Measurements from ENCODE around the gene EVI5L. TPM values are rescaled to one million over a fixed set of nuclear protein-coding genes. Genes with fewer than 3 reads are reported as not detected.
"Not testable (repeated sequence)": the region's sequence is repeated elsewhere in the genome, so short reads cannot be mapped to it uniquely, and the experiment has no call there.

EVI5L gene
- total RNA-seq, 2 experiments from 2014 or later = 8.0 to 9.3 TPM

DNA sequence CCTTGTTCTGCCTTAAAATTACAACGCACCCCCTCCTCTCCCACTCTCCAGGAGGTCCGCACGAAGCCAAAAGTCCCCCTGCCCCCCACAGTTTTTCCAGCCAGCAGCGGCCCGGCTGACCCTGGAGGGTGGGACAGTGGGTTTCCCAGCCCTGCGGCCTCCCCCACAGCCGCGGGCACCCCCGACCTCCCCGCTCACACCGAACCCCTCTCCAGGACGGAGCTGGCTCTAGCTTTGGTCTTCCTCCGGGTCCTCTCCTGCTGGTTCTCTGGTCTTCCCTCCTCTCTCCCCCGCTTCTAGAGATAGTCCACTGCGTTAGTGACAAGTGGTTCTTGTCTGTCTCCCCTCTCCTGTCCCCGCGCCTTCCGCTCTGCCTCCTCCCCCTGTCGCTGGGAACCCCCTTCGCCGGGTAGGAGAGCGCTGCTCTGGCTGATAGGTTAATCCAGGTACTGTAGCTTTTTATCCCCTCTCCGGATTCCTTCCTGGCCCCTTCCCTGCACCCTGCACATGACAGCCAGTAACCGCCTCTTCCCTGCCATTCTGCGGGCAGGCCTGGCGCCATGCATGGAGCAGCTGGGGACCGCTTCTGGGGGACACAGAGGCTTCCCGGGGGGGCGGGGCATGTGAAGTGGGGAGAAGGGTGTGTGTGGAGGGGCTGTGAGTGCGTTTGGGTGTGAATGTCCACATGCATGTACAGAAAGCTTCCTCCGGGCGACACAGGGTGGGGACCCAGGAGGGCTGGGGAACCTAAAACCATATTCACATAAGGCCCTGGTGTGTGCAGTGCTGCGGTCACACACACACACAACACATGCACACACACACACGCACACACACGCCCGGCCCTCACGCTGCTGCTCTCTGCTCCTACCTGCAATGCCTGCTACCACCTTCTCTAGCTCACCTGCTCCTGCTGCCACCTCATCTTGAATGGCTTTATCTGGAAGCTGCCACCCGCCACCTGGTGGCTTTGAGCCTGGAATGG lies 27.0 kb downstream of the EVI5L start:
- ATAC-seq (no peak), DNase-seq (no peak)
- POLR2A ChIA-PET = interaction anchor here (0.7 kb wide), 1 partner anchor 87 kb away, joined by 3 read pairs; no protein-coding TSS in a partner anchor
- Mint-ChIP-seq H3K36me3 (ENCODE audit: low read depth) (no peaks in the 10 kb centered on the region), H3K9me3 (ENCODE audit: insufficient read depth) (no peaks in the 10 kb centered on the region), H3K4me1 (ENCODE audit: low read depth) (peaks cover 2% of the 10 kb centered on the region), H3K27me3 (ENCODE audit: low read depth) (peaks cover 13% of the 10 kb centered on the region), H3K27ac (no peak overlapping the region), H3K4me3 (no peak overlapping the region)
- CTCF ChIA-PET = interaction anchor here (2.9 kb wide), 1 partner anchor 12 kb away, joined by 19 read pairs; no protein-coding TSS in a partner anchor

DNA sequence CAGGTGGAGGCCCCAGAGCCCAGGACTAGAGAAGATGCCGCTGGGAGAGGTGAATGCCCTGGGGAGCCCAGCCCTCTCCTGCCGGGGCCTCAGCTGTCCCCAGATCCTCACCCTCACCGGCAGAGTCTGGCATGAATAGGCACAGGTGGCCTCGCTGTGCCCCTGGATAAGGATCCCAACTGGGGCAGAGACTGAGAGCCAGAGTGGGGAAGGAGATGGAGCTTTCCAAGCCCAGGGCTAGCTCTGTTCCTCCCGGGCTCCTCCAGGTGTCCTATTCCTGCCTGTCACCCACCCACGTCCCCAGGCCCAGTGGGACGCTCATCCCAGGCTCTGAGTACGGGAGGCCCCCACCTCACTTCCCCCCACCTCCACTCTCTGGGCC lies 27.7 kb downstream of the EVI5L start:
- no peak for ATAC-seq
- Mint-ChIP-seq H3K27ac (no peak overlapping the region), H3K4me1 (ENCODE audit: low read depth) (peaks cover 3% of the 10 kb centered on the region), H3K27me3 (ENCODE audit: low read depth) (peaks cover 13% of the 10 kb centered on the region), H3K4me3 (no peak overlapping the region), H3K36me3 (ENCODE audit: low read depth) (no peaks in the 10 kb centered on the region), H3K9me3 (ENCODE audit: insufficient read depth) (no peaks in the 10 kb centered on the region)
- ChIA-PET POLR2A (interaction anchor here (0.7 kb wide), 1 partner anchor 86 kb away, joined by 3 read pairs; no protein-coding TSS in a partner anchor), CTCF (interaction anchor here (1.0 to 2.9 kb wide), 3 partner anchors 11 to 177 kb away, joined by 3 to 19 read pairs (median 5); partner anchors contain the start of genes MAP2K7 and TRAPPC5)
- no peak for DNase-seq

DNA sequence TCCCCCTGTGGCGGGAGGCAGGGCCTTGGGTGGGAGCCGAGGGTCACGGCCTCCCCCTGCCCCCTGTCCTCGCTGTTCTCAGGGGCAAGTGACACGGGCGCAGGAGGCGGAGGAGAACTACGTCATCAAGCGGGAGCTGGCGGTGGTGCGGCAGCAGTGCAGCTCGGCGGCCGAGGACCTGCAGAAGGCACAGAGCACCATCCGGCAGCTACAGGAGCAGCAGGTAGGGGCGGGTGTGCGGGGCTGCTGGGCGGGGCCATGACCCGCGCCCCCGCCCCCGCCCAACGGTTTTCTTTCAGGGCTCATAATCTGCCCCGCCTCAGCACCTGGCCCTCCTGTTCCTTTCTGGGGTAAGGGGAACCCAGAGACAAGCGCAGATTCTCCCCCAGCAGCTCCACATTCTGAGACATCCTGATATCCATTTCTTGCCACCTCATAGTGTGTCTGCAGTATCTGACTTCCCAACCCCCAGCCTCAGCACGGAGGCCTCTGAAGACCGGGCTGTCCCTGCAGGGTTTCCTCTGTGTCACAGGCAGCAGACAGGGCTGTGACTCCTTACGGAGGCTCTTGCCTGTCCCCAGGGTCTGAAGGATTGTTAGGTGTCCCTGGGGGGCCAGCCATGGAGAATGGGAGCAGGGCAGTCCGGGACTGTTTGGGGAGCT lies 28.2 kb downstream of the EVI5L start:
- POLR2A ChIA-PET = interaction anchor here (0.7 kb wide), 1 partner anchor 86 kb away, joined by 3 read pairs; no protein-coding TSS in a partner anchor
- no peaks in the 10 kb centered on the region for H3K9me3 Mint-ChIP-seq (ENCODE audit: insufficient read depth)
- H3K36me3 Mint-ChIP-seq (ENCODE audit: low read depth) = no peaks in the 10 kb centered on the region
- DNase-seq = no peak
- peaks cover 13% of the 10 kb centered on the region for H3K27me3 Mint-ChIP-seq (ENCODE audit: low read depth)
- CTCF ChIA-PET = interaction anchor here (1.0 to 2.9 kb wide), 3 partner anchors 11 to 177 kb away, joined by 3 to 19 read pairs (median 5); partner anchors contain the start of genes MAP2K7 and TRAPPC5
- no peak for ATAC-seq
- H3K27ac Mint-ChIP-seq = no peak overlapping the region
- H3K4me1 Mint-ChIP-seq (ENCODE audit: low read depth) = peaks cover 2% of the 10 kb centered on the region
- H3K4me3 Mint-ChIP-seq = no peak overlapping the region

DNA sequence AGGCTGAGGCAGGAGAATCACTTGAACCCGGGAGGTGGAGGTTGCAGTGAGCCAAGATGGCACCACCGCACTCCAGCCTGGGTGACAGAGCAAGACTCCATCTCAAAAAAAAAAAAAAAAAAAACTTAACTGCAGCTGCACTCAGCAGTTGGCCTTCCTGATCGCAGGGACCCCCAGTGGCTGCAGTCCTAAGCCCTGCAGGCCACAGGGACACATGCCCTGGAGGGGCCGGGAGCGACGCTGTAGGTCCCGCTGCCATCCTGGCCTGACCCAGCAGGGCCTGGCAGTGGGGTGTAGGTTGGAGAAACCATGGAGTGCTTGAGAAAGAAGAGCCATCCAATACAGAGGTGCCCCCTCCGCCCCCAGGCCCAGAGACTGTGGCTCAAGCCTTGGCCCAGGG lies 29.1 kb downstream of the EVI5L start:
- ATAC-seq; H3K4me1 Mint-ChIP-seq (ENCODE audit: low read depth); H3K4me3 Mint-ChIP-seq; H3K9me3 Mint-ChIP-seq (ENCODE audit: insufficient read depth); DNase-seq; H3K27ac Mint-ChIP-seq; H3K36me3 Mint-ChIP-seq (ENCODE audit: low read depth); POLR2A ChIA-PET: not testable (repeated sequence)
- peaks cover 19% of the 10 kb centered on the region for H3K27me3 Mint-ChIP-seq (ENCODE audit: low read depth)
- CTCF ChIA-PET = interaction anchor here (1.8 to 2.9 kb wide), 2 partner anchors 10 to 178 kb away, joined by 5 to 19 read pairs; partner anchors contain the start of gene TRAPPC5

DNA sequence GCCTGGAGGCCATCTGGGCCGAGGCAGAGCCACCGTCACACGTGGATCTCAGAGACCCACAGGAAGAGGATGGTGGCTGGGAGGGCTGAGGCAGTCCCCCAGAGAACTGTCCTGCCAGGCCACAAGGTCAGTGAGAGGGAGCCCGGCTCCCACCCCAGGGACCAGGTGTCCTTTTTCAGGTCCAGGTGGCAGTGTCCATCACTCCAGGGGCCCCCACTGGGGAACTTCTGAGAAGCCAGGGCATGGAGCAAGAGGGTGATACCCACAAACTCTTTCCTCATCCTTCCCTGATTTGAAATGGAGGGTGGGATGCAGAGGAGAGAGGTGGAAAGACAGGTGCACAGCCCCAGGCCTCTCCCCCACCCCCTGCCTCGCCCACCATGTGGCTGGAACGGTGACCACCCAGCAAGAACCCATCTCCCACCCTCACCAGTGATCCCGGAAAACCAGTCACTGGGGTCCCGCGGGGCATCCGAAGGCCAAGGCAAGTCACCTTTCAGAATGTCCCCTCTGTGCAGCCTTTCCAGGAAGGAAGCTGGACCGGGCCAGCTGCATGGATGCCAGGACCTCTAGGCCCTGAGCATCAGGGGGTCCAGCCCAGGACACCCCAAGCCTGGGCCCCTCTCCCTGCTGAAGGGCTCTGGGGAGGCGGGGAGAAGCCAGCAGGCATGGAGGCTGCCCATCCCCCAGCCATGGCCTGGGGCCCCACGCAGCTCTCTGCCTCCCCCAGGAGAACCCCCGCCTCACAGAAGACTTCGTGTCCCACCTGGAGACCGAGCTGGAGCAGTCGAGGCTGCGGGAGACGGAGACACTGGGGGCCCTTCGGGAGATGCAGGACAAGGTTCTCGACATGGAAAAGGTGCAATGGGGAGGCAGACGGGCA lies 30.1 kb downstream of the EVI5L start:
- H3K4me1 Mint-ChIP-seq (ENCODE audit: low read depth) = peaks cover 8% of the 10 kb centered on the region
- ATAC-seq = no peak
- H3K27me3 Mint-ChIP-seq (ENCODE audit: low read depth) = peaks cover 24% of the 10 kb centered on the region
- no peaks in the 10 kb centered on the region for H3K36me3 Mint-ChIP-seq (ENCODE audit: low read depth)
- no peak for DNase-seq
- H3K9me3 Mint-ChIP-seq (ENCODE audit: insufficient read depth) = no peaks in the 10 kb centered on the region
- CTCF ChIA-PET = interaction anchor here (1.8 to 2.5 kb wide), 2 partner anchors 9 to 60 kb away, joined by 8 to 9 read pairs; partner anchors contain the start of gene SNAPC2
- no peak overlapping the region for H3K4me3 Mint-ChIP-seq
- H3K27ac Mint-ChIP-seq = no peak overlapping the region
- POLR2A ChIA-PET = interaction anchor here (0.6 kb wide), 1 partner anchor 734 kb away, joined by 4 read pairs; no protein-coding TSS in a partner anchor

DNA sequence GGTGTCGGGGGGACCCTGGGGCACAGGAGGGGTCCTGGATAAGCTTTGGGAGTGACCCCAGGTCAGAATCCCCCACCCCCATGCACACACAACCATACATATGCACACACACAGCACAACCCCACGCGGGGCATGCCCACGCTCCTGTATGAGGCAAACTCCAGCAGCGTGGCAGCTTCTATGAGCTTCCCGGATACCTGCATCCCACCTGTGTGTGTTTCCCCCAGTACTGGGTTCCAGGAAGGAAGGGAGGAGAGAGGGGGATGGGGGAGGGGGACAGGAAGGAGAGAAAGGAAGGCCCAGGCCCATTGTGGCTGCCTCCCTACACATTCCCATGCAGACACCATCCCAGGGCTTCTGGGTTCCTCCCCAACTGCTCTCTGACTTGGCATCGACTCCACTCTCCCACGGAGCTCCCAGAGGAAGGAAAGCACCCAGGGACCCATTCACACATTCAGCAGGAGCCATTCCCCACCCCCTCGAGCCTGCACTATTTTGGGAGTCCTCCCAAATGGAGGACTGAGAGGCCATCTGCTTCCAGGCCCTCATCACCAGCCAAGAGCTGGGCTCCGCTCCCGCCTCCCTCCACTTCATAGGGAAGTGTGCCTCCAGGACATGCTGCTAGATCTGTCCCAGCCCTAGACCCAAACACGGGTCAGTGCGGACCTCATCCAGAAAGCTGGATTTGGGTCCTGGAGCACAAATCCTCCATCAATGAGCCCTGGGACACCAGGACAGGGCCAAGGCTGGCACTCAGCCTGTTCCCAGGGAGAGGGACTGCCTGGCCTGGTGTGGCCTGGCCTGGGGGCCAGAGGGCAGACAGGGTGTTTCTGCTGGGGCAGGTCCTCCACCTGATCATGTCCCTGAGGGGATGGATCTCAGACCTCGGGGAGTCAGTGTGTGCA lies 30.9 kb downstream of the EVI5L start:
- POLR2A ChIA-PET = interaction anchor here (0.5 kb wide), 1 partner anchor 592 kb away, joined by 3 read pairs; no protein-coding TSS in a partner anchor
- Mint-ChIP-seq H3K27ac (no peak overlapping the region), H3K27me3 (ENCODE audit: low read depth) (peaks cover 30% of the 10 kb centered on the region), H3K4me3 (no peak overlapping the region), H3K36me3 (ENCODE audit: low read depth) (no peaks in the 10 kb centered on the region), H3K4me1 (ENCODE audit: low read depth) (peaks cover 12% of the 10 kb centered on the region), H3K9me3 (ENCODE audit: insufficient read depth) (no peaks in the 10 kb centered on the region)
- CTCF ChIA-PET = interaction anchor here (0.8 to 2.5 kb wide), 4 partner anchors 9 to 59 kb away, joined by 3 to 9 read pairs (median 6); partner anchors contain the start of genes MAP2K7 and SNAPC2
- ATAC-seq (no peak), DNase-seq (no peak)

DNA sequence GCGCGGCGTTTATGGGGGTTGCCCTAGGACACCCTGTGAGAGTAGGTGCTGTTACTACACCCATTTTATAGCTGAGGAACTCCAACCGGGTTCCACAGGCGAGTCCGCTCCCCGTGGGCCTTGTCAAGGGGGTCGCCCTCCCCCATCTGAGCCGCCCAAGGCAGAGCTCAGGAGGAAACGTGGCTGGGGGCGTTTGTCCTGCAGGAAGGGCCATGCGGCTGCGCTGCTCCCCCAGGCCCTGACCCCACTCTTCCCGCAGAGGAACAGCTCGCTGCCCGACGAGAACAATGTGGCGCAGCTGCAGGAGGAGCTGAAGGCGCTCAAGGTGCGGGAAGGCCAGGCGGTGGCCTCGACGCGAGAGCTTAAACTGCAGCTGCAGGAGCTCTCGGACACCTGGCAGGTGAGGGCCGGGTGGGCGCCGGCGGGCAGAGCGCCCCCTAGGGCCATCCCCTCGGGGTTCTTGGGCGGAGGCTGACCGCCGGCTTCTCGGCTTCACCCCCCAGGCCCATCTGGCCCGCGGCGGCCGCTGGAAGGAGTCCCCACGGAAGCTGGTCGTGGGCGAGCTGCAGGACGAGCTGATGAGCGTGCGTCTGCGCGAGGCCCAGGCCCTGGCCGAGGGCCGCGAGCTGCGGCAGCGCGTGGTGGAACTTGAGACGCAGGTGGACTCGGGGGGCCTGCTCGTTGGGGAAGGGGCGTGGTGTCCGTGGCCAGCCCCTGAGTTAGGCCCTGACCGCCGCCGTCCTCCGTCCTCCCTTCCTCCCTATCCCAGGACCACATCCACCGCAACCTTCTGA lies 31.8 kb downstream of the EVI5L start:
- Mint-ChIP-seq H3K4me1 (ENCODE audit: low read depth) (peaks cover 12% of the 10 kb centered on the region), H3K36me3 (ENCODE audit: low read depth) (no peaks in the 10 kb centered on the region), H3K4me3 (peak overlapping the region; percentile 48), H3K9me3 (ENCODE audit: insufficient read depth) (no peaks in the 10 kb centered on the region), H3K27me3 (ENCODE audit: low read depth) (peaks cover 34% of the 10 kb centered on the region), H3K27ac (no peak overlapping the region)
- ChIA-PET CTCF (interaction anchor here (0.8 to 2.5 kb wide), 4 partner anchors 8 to 58 kb away, joined by 3 to 9 read pairs (median 6); partner anchors contain the start of genes MAP2K7 and SNAPC2), POLR2A (interaction anchor here (0.5 to 0.6 kb wide), 2 partner anchors 376 to 593 kb away, joined by 3 to 5 read pairs; no protein-coding TSS in a partner anchor)
- ATAC-seq (peak; percentile 27), DNase-seq (no peak)

DNA sequence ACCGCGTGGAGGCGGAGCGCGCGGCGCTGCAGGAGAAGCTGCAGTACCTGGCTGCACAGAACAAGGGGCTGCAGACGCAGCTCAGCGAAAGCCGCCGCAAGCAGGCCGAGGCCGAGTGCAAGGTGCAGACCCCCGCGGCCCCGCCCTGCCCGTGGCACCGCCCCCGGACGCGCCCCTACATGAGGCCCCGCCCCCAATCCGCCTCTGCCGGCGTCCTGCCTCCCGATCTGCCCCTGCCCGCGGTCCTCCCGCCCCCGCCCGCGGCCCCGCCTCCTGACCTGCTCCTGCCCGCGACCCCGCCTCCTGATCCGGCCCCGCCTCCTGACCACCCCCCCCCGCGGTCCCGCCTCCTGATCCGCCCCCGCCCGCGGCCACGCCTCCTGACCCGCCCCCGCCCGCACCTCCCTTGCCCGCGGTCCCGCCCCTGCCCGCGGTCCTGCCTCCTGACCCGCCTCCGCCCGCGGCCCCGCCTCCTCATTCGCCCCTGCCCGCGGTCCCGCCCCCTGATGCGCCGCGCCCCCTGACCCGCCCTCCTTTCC lies 32.5 kb downstream of the EVI5L start:
- no peaks in the 10 kb centered on the region for H3K36me3 Mint-ChIP-seq (ENCODE audit: low read depth)
- CTCF ChIA-PET = interaction anchor here (0.9 to 2.5 kb wide), 2 partner anchors 10 to 58 kb away, joined by 4 to 9 read pairs; partner anchors contain the start of gene SNAPC2
- H3K4me3 Mint-ChIP-seq = peak overlapping the region; percentile 48
- H3K27ac Mint-ChIP-seq = no peak overlapping the region
- peak; percentile 59 for ATAC-seq
- POLR2A ChIA-PET = interaction anchor here (0.5 to 0.6 kb wide), 2 partner anchors 44 to 377 kb away, joined by 3 to 5 read pairs; no protein-coding TSS in a partner anchor
- H3K9me3 Mint-ChIP-seq (ENCODE audit: insufficient read depth) = no peaks in the 10 kb centered on the region
- peaks cover 12% of the 10 kb centered on the region for H3K4me1 Mint-ChIP-seq (ENCODE audit: low read depth)
- DNase-seq = peak; percentile 74
- H3K27me3 Mint-ChIP-seq (ENCODE audit: low read depth) = peaks cover 40% of the 10 kb centered on the region

All from activated CD8-positive, alpha-beta T cell treated with anti-CD3 and anti-CD28 coated beads, Interleukin-2, amount 10 ng/mL, durations not matched to agents 7 days and 5 days (primary cell).